ENCODE measurements around the gene SEZ6L.

The SEZ6L gene

DNA sequence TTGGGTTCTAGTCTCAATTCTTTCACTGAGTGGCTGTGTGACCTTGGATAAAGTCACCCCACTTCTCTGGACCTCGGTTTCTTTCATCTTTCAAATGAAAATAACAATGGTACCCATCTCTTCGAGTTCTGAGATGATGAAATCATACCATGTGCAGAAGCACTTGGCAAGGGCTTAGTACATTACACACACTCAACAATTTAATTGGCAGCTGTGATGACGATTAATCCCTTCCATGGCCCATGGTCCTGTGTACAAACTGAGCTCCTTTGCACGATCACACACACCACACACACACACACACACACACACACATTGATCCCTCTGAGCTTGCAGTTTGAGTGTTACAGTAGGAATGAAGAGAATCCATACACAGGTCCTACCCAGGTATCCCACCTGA, 156.4 kb downstream of the SEZ6L start:
- H3K4me1 Mint-ChIP-seq (ENCODE audit: low read depth in 2 of 2): no peaks in the 10 kb centered on the region
- no peaks in the 10 kb centered on the region for H3K9me3 Mint-ChIP-seq
- H3K4me3 Mint-ChIP-seq: no peak overlapping the region
- DNase-seq (no peak), ATAC-seq (replicated peaks) (no peak)
- H3K27ac Mint-ChIP-seq: no peak overlapping the region
- no peaks in the 10 kb centered on the region for H3K36me3 Mint-ChIP-seq (ENCODE audit: insufficient read depth)
- H3K27me3 Mint-ChIP-seq: peaks cover 36 to 46% of the 10 kb centered on the region in 2 donors

GRCh38 chr22:26326803-26327202, 157.5 kb downstream of the SEZ6L start:
- Mint-ChIP-seq H3K36me3 (ENCODE audit: insufficient read depth) (peaks cover 2% of the 10 kb centered on the region), H3K9me3 (no peaks in the 10 kb centered on the region)

GRCh38 chr22:26327306-26327705, 158.0 kb downstream of the SEZ6L start:
- Mint-ChIP-seq H3K36me3 (ENCODE audit: insufficient read depth) (peaks cover 2% of the 10 kb centered on the region), H3K4me1 (ENCODE audit: low read depth in 2 of 2) (no peaks in the 10 kb centered on the region), H3K27ac (no peak overlapping the region), H3K4me3 (no peak overlapping the region), H3K27me3 (peaks cover 34 to 38% of the 10 kb centered on the region in 2 donors), H3K9me3 (no peaks in the 10 kb centered on the region)
- ATAC-seq (replicated peaks) (no peak), DNase-seq (no peak)

More at GRCh38 chr22:26326803-26327202, 157.5 kb downstream of the SEZ6L start:
- DNase-seq (no peak), ATAC-seq (replicated peaks) (no peak)
- Mint-ChIP-seq H3K27me3 (peaks cover 39 to 42% of the 10 kb centered on the region in 2 donors), H3K4me3 (no peak overlapping the region), H3K4me1 (ENCODE audit: low read depth in 2 of 2) (no peaks in the 10 kb centered on the region), H3K27ac (no peak overlapping the region)

- peaks cover 2% of the 10 kb centered on the region for H3K36me3 Mint-ChIP-seq (ENCODE audit: insufficient read depth)
- no peaks in the 10 kb centered on the region for H3K9me3 Mint-ChIP-seq
- no peak for DNase-seq
- H3K27ac Mint-ChIP-seq: no peak overlapping the region
- no peak overlapping the region for H3K4me3 Mint-ChIP-seq
- peaks cover 32 to 33% of the 10 kb centered on the region in 2 donors for H3K27me3 Mint-ChIP-seq
- no peaks in the 10 kb centered on the region for H3K4me1 Mint-ChIP-seq (ENCODE audit: low read depth in 2 of 2)
- no peak for ATAC-seq (replicated peaks)
Measured at GRCh38 chr22:26328221-26328620, 159.0 kb downstream of the SEZ6L start.

DNA sequence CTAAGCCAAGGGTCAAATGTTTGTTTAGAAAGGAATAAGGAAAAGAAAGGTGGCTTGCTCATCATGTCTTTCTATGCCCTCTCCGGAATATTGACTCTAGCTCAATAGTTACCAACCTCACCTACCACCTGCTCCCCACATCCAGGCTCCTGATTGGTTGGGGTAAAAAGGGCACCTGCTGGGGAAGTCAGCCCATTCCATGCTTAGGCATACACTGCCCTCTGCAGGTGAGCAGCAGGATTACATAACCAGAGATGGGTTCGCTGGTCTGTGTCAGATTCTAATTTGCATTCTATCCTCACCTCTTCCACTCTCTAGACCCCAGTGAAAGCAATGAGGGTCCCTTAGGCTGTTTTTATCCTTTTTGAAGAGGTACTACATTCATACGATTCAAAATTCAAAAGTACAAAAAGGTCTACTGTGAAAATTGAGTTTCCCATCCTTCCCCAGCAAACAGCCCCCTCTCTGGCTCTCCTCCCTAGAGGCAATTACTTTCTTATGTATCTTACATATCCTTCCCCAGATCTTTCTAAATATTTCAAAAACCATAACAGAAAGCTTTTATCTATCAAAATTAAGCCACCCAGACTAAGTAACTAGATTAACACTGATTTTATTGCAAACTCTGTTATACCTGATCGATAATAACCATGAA, 161.8 kb downstream of the SEZ6L start:
- DNase-seq (peak; percentile 23 to 43 (median 35)), ATAC-seq (replicated peaks) (peak; percentile 61)
- Mint-ChIP-seq H3K4me1 (ENCODE audit: low read depth in 2 of 2) (no peaks in the 10 kb centered on the region), H3K27me3 (peaks cover 36 to 42% of the 10 kb centered on the region in 2 donors), H3K4me3 (no peak overlapping the region), H3K36me3 (ENCODE audit: insufficient read depth) (peaks cover 2% of the 10 kb centered on the region), H3K27ac (no peak overlapping the region), H3K9me3 (no peaks in the 10 kb centered on the region)

GRCh38 chr22:26333088-26333800, 164.0 kb downstream of the SEZ6L start:
- no peak overlapping the region for H3K27ac Mint-ChIP-seq
- H3K36me3 Mint-ChIP-seq (ENCODE audit: insufficient read depth): peaks cover 2% of the 10 kb centered on the region

GRCh38 chr22:26334232-26334631, 165.0 kb downstream of the SEZ6L start:
- H3K27me3 Mint-ChIP-seq: peaks cover 55 to 56% of the 10 kb centered on the region in 2 donors
- no peaks in the 10 kb centered on the region for H3K9me3 Mint-ChIP-seq
- H3K36me3 Mint-ChIP-seq (ENCODE audit: insufficient read depth): peaks cover 2% of the 10 kb centered on the region
- H3K4me1 Mint-ChIP-seq (ENCODE audit: low read depth in 2 of 2): no peaks in the 10 kb centered on the region
- H3K4me3 Mint-ChIP-seq: no peak overlapping the region
- no peak for ATAC-seq (replicated peaks)
- DNase-seq: no peak
- H3K27ac Mint-ChIP-seq: no peak overlapping the region

More at GRCh38 chr22:26333088-26333800, 164.0 kb downstream of the SEZ6L start:
- H3K27me3 Mint-ChIP-seq: peaks cover 48 to 50% of the 10 kb centered on the region in 2 donors
- H3K4me1 Mint-ChIP-seq (ENCODE audit: low read depth in 2 of 2): no peaks in the 10 kb centered on the region
- no peak for ATAC-seq (replicated peaks)
- no peaks in the 10 kb centered on the region for H3K9me3 Mint-ChIP-seq
- no peak for DNase-seq
- no peak overlapping the region for H3K4me3 Mint-ChIP-seq

DNA sequence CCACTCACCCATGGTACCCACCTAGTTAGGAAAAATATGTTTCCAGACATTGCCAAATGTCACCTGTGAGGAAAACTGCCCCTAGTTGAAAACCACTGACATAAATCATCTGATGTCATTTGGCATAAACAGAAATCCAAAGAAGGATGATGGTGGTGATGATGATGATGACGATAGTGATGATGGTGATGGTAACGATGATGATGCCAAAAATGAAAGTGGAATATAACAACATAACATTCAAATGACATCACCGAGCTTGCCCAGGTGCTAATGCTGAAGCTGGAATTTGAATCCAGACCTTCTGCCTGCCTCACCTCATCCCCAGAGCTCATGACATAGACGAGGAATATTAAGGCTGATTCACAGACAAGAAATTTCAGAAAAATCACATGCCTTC, 167.5 kb downstream of the SEZ6L start:
- H3K36me3 Mint-ChIP-seq (ENCODE audit: insufficient read depth): no peaks in the 10 kb centered on the region
- no peak for DNase-seq
- H3K4me3 Mint-ChIP-seq: no peak overlapping the region
- H3K27me3 Mint-ChIP-seq: peaks cover 67 to 73% of the 10 kb centered on the region in 2 donors
- no peak for ATAC-seq (replicated peaks)
- H3K9me3 Mint-ChIP-seq: no peaks in the 10 kb centered on the region
- no peak overlapping the region for H3K27ac Mint-ChIP-seq
- H3K4me1 Mint-ChIP-seq (ENCODE audit: low read depth in 2 of 2): no peaks in the 10 kb centered on the region

DNA sequence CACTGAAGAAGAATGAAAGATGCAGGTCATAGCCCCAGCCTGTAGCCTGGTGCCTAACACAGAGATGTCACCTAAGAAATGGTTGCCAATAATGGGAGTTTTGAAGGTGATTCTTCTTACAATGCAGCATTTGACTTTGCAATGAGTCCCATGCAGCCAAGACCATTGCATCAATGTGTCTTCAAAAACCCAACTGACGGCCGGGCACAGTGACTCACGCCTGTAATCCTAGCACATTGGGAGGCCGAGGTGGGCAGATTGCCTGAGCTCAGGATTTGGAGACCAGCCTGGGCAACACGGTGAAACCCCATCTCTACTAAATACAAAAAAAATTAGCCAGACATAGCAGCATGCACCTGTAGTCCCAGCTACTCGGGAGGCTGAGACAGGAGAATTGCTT, 170.5 kb downstream of the SEZ6L start:
- ATAC-seq (replicated peaks) (no peak), DNase-seq (no peak)
- no peak overlapping the region for H3K4me3 Mint-ChIP-seq
- H3K36me3 Mint-ChIP-seq (ENCODE audit: insufficient read depth): no peaks in the 10 kb centered on the region
- H3K4me1 Mint-ChIP-seq (ENCODE audit: low read depth in 2 of 2): no peaks in the 10 kb centered on the region
- peaks cover 68% of the 10 kb centered on the region in 2 donors for H3K27me3 Mint-ChIP-seq
- H3K27ac Mint-ChIP-seq: no peak overlapping the region
- no peaks in the 10 kb centered on the region for H3K9me3 Mint-ChIP-seq

DNA sequence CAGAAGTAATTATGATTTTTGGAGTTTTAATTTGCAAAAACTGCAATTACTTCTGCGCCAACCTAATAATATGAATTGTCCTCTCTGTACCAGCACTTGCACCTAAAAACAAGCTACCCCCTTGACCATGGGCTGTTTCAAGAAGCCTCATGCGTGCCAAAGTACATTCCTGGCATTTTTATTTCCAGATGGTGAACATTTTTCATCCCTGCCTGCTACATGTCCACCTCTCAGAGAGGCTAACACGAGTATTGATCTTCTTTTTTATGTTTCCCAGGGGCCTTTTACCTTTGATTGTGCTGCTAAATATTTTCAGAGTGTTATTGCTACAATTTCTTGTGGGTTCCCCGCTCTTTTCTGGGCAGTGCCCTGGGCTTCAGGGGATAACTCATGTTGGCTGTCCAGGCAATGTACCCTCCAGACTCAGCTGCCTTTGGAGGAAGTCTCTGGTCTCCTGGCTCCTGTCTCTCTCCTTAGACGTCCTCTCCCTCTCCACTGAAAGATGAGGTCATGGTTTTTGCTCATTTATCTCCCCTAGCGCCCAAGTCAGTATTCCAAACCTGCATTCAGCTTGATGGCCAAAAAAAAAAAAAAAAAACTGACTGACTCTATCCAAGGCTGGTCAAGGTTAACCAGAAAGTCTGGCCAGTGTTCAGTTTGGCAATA, 173.6 kb downstream of the SEZ6L start:
- Mint-ChIP-seq H3K4me3 (no peak overlapping the region), H3K4me1 (ENCODE audit: low read depth in 2 of 2) (no peaks in the 10 kb centered on the region), H3K27me3 (peaks cover 57 to 72% of the 10 kb centered on the region in 2 donors), H3K36me3 (ENCODE audit: insufficient read depth) (no peaks in the 10 kb centered on the region), H3K27ac (no peak overlapping the region), H3K9me3 (peaks cover 0 to 1% of the 10 kb centered on the region in 2 donors)
- DNase-seq: no peak
- no peak for ATAC-seq (replicated peaks)

GRCh38 chr22:26345496-26345895, 176.2 kb downstream of the SEZ6L start:
- H3K4me1 Mint-ChIP-seq (ENCODE audit: low read depth in 2 of 2): no peaks in the 10 kb centered on the region
- ATAC-seq (replicated peaks) (no peak), DNase-seq (no peak)
- H3K4me3 Mint-ChIP-seq: no peak overlapping the region
- no peaks in the 10 kb centered on the region for H3K36me3 Mint-ChIP-seq (ENCODE audit: insufficient read depth)
- peaks cover 52 to 63% of the 10 kb centered on the region in 2 donors for H3K27me3 Mint-ChIP-seq
- H3K9me3 Mint-ChIP-seq: peaks cover 0 to 1% of the 10 kb centered on the region in 2 donors
- no peak overlapping the region for H3K27ac Mint-ChIP-seq

- ATAC-seq (replicated peaks): no peak
- peaks cover 50 to 64% of the 10 kb centered on the region in 2 donors for H3K27me3 Mint-ChIP-seq
- H3K4me1 Mint-ChIP-seq (ENCODE audit: low read depth in 2 of 2): no peaks in the 10 kb centered on the region
- no peak for DNase-seq
- H3K36me3 Mint-ChIP-seq (ENCODE audit: insufficient read depth): no peaks in the 10 kb centered on the region
- no peak overlapping the region for H3K27ac Mint-ChIP-seq
- no peak overlapping the region for H3K4me3 Mint-ChIP-seq
- peaks cover 0 to 1% of the 10 kb centered on the region in 2 donors for H3K9me3 Mint-ChIP-seq
Measured at GRCh38 chr22:26348810-26349526, 179.7 kb downstream of the SEZ6L start.

DNA sequence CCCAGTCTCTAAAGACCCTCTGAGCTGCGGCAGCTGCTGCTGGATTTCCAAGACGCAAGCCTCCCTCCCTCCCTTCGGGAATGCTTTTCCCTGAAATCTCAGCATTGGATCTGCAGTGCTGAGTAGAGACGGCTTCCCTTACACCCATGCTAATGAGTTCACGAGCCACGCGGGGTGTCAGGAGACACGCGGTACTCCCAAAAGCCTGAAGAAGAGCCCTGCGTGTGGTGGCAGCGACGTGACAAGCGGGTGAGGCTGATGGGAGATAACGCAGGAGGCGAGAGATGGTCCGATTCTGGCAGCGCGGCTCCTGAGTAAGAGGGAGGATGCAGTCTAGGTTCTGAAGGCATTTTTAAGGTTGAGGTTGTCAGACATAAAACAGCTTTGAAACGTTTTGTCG, 185.4 kb downstream of the SEZ6L start:
- Mint-ChIP-seq H3K4me1 (ENCODE audit: low read depth in 2 of 2) (no peaks in the 10 kb centered on the region), H3K9me3 (no peaks in the 10 kb centered on the region), H3K27me3 (peaks cover 47 to 55% of the 10 kb centered on the region in 2 donors), H3K4me3 (no peak overlapping the region), H3K36me3 (ENCODE audit: insufficient read depth) (no peaks in the 10 kb centered on the region), H3K27ac (no peak overlapping the region)
- DNase-seq (no peak), ATAC-seq (replicated peaks) (no peak)

All from effector memory CD8-positive, alpha-beta T cell (primary cell).